ENCODE data around the gene THG1L.
"Not testable (repeated sequence)": the region's sequence is repeated elsewhere in the genome, so short reads cannot be mapped to it uniquely, and the experiment has no call there.

DNA sequence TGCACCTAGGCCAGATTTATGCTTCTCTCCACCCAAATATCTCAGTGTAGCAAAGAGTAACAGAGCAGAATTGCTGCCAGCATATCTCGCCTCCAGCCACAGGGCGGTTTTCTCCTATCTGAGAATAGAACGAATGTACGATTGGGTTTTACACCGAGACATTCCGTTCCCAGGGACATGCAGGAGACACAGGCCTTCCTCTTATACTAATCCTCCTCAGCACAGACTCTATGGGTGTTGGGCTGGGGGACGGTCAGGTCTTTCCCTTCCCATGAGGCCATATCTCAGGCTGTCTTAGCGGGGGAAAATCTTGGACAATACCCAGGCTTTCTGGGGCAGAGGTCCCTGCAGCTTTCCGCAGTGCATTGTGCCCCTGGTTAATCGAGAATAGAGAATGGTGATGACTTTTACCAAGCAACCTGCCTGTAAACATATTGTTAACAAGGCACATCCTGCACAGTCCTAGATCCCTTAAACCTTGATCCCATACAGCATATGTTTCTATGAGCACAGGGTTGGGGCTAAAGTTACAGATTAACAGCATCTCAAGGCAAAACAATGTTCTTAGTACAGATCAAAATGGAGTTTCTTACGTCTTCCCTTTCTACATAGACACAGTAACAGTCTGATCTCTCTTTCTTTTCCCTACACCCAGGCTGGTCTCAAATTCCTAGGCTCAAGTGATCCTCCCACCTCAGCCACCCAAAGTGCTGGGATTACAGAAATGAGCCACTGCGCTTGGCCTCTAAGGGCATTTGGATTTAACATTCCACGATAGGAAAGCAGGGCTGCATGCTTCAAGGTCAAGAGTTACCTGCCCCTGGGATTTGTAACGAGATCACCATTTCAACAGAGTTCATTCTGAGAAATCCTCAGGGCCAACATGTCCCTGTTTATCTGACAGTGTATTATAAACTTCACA, 44.7 kb upstream of the THG1L start:
- TF ChIP-seq, protein P1, sequence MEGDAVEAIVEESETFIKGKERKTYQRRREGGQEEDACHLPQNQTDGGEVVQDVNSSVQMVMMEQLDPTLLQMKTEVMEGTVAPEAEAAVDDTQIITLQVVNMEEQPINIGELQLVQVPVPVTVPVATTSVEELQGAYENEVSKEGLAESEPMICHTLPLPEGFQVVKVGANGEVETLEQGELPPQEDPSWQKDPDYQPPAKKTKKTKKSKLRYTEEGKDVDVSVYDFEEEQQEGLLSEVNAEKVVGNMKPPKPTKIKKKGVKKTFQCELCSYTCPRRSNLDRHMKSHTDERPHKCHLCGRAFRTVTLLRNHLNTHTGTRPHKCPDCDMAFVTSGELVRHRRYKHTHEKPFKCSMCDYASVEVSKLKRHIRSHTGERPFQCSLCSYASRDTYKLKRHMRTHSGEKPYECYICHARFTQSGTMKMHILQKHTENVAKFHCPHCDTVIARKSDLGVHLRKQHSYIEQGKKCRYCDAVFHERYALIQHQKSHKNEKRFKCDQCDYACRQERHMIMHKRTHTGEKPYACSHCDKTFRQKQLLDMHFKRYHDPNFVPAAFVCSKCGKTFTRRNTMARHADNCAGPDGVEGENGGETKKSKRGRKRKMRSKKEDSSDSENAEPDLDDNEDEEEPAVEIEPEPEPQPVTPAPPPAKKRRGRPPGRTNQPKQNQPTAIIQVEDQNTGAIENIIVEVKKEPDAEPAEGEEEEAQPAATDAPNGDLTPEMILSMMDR (IDR thresholded peaks at IDR 0.05): not testable (repeated sequence)
- TF ChIP-seq NR3C1 (IDR thresholded peaks at IDR 0.05); RAD21 (conservative IDR thresholded peaks at IDR 0.05 in 1 of 2, IDR thresholded peaks at IDR 0.05 in 1 of 2); SMC3 (IDR thresholded peaks at IDR 0.05); POLR2A (IDR thresholded peaks at IDR 0.05; ENCODE audit: low read length); ZFP36 (IDR thresholded peaks at IDR 0.05; ENCODE audit: borderline replicate concordance, partially characterized antibody); CBX2 (IDR thresholded peaks at IDR 0.05; ENCODE audit: borderline replicate concordance, low read depth); POLR2AphosphoS2 (conservative IDR thresholded peaks at IDR 0.05; ENCODE audit: low read length); HEYL (CRISPR knock-in tag; IDR thresholded peaks at IDR 0.05); RFX5 (IDR thresholded peaks at IDR 0.05): not testable (repeated sequence)
- TF ChIP-seq, protein P2, sequence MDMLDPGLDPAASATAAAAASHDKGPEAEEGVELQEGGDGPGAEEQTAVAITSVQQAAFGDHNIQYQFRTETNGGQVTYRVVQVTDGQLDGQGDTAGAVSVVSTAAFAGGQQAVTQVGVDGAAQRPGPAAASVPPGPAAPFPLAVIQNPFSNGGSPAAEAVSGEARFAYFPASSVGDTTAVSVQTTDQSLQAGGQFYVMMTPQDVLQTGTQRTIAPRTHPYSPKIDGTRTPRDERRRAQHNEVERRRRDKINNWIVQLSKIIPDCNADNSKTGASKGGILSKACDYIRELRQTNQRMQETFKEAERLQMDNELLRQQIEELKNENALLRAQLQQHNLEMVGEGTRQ (IDR thresholded peaks at IDR 0.05): not testable (repeated sequence)

All from A549 (cell line).